Activated CD8-positive, alpha-beta memory T cell treated with anti-CD3 and anti-CD28 coated beads, Interleukin-2, amount 50 U/mL, for 4 hours (primary cell): ENCODE data around the gene FARS2.

Source experiments
- DNase-seq: peaks from one replicate; pipeline ENCODE4 v3.0.0-alpha.2; 2020

Gene FARS2

GRCh38 chr6:5475779-5476178, 214.5 kb downstream of the FARS2 start:
- DNase-seq: no peak

- DNase-seq: no peak
Measured at GRCh38 chr6:5478380-5478779, 217.1 kb downstream of the FARS2 start.

- DNase-seq: no peak
Measured at GRCh38 chr6:5481033-5481432, 219.7 kb downstream of the FARS2 start.

DNA sequence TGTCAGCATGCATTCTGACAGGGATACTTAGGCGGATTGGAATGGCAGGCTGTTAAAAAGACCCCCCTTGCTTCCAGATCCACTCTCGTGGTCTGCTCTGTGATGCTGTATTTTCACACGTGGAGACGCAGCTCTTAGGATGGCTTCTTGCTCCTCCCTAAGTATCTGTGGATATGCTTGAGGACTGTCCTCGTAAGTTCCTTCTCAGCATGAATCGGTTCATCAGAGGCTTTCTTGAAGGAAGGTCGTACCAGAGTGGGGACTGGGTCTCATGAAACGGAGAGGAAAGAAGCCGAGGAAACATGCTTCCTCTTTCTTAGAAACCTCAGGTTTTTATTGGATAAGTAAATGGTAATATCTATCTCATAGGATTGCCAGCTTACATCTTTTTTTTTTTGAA, 220.4 kb downstream of the FARS2 start:
- no peak for DNase-seq

- DNase-seq: no peak
Measured at GRCh38 chr6:5482619-5483018, 221.3 kb downstream of the FARS2 start.

DNA sequence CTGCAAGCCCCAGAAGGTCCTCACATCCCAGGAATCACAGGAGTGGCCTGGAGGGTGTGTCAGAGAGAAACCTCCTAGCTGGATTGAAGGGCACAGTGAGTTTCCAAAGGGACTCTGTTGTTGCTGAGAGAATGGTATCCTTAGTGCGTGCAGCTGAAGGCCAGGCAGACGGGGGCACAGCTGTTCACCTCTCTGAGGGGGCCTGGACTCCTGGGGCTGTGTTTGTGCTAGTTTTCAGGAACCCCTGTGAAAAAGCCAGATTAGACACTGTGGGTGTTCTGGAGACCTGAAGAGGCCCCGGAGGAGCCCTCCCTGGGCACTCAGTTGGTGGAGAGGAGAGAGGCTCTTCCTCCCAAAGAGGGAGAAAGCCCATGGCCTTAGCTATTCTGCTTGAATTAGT, 223.4 kb downstream of the FARS2 start:
- no peak for DNase-seq

DNA sequence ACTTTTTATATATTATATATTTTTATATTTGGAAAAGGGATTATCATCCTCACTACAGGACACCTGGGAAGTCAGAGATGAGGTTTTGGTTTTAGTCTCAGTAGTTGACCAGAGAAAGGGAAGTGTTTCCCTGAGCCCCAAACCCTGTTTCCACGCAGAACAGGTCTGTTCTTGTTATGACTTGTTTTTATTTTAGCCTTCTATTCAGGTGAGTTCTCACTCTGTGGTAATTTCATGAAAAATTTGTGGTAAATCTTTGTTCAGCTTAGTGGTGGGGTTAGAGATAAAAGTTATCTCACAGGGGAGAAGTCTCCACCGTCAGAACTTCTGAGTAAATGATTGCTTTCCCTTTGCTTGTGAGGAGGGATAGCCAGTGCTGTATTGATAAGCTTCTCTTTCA, 224.9 kb downstream of the FARS2 start:
- DNase-seq: no peak

DNA sequence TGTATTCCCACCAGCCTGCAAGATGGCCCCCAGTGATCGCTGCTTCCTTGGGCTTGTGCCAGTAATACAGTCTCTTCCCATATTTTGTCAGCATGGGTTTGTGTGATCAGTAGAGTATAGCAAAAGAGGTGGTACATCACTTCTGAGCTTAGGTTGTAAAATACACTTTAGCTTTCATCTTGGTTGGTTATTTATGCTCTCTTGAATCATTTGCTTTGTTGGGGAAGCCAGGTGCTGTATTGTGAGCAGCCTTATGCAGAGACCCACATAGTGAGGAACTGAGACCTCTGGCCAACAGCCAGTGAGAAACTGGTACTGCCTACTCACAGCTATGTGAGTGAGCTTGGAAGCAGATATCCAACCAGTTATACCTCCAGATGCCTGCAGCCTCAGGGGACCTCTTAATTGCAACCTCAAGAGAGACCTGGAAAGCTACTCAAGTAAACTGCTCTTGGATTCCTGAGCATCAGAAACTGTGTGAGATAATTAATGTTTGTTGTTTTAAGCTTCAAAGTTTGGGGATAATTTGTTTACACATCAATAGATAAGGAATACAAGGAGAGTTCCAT, 229.3 kb downstream of the FARS2 start:
- no peak for DNase-seq

DNA sequence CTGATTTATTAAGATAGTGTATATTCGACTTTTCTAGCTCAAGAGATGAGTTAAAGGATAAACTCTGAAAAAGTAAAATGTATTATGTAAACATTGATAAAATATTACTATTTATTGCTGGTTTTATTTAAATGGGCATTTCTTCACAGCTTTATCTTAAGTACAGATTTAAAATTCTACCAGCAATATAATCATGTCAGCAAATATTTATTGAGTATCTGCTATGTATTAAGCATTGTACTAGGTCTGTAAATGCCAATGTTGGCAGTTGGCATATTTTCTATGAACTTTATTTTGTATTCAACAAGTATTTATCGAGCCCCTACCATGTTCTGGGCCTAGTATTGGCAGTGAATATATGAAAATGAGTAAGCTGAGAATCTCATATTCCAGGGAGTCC, 231.0 kb downstream of the FARS2 start:
- no peak for DNase-seq

- no peak for DNase-seq
Measured at GRCh38 chr6:5493806-5494205, 232.5 kb downstream of the FARS2 start.

DNA sequence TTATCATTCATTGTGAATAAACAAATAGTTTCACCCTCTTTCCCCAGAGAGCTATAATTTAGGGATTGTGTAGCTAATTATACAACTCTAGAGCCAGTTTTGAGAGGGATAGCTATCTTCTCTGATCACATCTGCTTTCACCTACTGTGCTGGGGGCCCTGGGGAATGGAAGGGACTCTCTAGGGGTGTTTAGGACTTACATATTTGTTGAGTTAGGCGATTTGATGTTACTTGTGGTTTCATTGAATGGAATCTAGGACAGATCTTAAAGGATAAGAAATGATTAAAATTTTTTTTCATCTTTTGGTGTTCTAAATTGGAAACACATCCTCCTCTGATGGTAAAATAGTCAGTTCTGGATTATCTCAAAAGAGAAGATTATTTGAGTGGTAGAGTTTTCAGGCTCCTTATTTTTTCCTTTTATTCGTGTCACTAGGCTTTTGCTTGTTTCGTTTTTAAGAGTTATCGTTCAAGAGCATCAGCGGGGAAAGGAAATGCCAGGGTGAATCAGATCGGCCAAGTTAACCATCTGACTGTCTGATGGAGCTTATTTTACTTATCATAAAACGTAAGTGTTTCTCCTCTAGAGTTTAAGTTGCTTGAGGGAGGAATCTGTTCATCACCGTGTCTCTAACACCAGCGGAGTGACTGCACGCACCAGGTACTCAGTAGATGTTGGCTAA, 236.7 kb downstream of the FARS2 start:
- no peak for DNase-seq

- DNase-seq: no peak
Measured at GRCh38 chr6:5498579-5498899, 237.2 kb downstream of the FARS2 start.

GRCh38 chr6:5499644-5500306, 238.5 kb downstream of the FARS2 start:
- DNase-seq: no peak

- no peak for DNase-seq
Measured at GRCh38 chr6:5501837-5502236, 240.5 kb downstream of the FARS2 start.

DNA sequence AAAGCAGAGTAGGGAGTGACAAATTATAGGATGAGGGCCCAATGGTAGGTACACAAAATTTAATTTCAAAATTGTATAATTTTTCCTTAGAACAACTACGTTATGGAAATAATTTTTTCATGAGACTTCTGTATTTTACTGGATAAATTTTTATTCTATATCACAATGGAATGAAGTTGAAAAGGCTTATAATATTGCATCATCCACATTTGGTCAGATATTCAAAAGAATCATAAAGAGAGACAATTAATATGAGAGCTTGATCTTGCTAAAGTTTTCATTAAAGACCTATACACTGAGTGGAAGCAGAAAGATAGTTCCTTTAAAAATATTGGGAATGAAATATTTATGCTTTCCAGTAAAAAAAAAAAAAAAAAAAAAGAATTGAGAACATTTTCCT, 242.8 kb downstream of the FARS2 start:
- no peak for DNase-seq

GRCh38 chr6:5506149-5506548, 244.8 kb downstream of the FARS2 start:
- DNase-seq: no peak

- no peak for DNase-seq
Measured at GRCh38 chr6:5506597-5506996, 245.3 kb downstream of the FARS2 start.

- no peak for DNase-seq
Measured at GRCh38 chr6:5507131-5507681, 245.9 kb downstream of the FARS2 start.

- no peak for DNase-seq
Measured at GRCh38 chr6:5509106-5509505, 247.8 kb downstream of the FARS2 start.

DNA sequence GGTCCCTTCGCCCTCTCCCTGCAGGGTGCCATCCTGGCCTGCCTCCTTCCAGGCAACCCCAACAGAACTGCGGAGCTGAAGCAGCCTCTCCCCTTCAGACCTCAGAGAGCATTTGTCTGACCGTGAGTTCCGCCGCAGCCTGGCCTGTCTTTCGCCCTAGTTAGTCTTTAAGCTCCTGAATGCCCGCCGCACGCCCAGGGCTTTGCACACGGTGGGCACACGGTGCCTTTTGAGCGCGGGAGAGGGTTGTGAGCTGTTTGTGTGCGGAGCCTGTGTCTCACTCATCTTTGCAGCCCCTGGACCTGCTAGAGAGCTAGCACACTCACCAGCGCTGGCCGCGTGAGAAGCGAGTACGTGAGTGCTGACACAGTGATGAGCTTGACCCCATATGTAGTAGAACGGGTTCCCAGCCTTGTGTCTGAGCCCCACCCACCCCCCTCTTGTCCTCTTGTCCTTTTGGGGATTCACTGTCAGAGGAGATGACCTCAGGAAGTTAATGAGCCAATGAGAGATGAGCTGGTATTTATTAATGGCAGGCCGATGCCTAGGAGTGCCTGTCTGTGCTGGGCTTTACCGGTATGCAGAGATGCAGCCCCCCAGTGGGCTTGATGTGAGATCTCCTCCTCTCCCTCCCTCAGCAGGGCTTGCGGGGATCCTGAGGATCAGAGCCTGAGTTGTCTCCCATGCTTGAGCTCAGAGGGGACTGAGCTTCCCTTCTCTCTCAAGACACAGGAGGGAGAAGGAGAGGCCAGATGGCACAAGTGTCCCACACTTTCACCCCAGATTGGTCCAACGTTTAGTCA, 249.2 kb downstream of the FARS2 start:
- no peak for DNase-seq

- DNase-seq: no peak
Measured at GRCh38 chr6:5511954-5512353, 250.6 kb downstream of the FARS2 start.

DNA sequence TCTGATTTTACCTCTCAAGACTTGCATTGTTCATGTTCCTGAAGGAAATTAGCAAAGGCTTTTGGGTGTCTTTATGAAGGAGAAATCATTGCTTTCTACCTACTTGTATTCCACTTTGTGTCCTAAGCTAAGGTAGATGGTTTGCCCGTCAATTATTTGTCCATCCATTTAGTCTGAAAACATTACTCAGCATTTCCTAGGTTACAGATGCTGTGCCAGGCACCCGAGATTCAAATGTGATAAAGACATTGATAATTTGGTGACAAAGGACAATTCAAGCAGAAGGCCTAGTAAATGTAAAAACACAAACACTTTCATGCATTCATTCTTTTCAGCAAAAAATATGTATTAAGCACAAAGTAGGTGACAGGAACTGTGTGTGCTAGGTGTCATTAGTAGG, 251.1 kb downstream of the FARS2 start:
- DNase-seq: no peak

GRCh38 chr6:5513408-5513807, 252.1 kb downstream of the FARS2 start:
- no peak for DNase-seq

- DNase-seq: no peak
Measured at GRCh38 chr6:5514353-5514752, 253.0 kb downstream of the FARS2 start.
